GM12878 (cell line): ENCODE results near the gene OGFR.

Source experiments
- CTCF ChIP-seq, 3 experiments: IDR thresholded peaks in 2 of 3; conservative IDR thresholded peaks in 1 of 3; 2 replicates each; pipeline ENCODE4 v1.5.1; 2011; ENCODE audit warnings: low read depth in 3 of 3, low read length in 3 of 3, mild to moderate bottlenecking in 3 of 3, control low read depth in 2 of 3, moderate library complexity in 2 of 3, inconsistent platforms in 1 of 3, mixed read lengths in 1 of 3; ENCODE audit not compliant: control insufficient read depth in 2 of 3, insufficient read depth in 1 of 3; ENCODE audit errors: extremely low read depth in 1 of 3
- POLR2A ChIP-seq: IDR thresholded peaks from 2 replicates; pipeline ENCODE4 v1.6.1; 2011; ENCODE audit warnings: low read depth, mild to moderate bottlenecking, low read length
- TAF1 ChIP-seq: IDR thresholded peaks from 2 replicates; pipeline ENCODE4 v1.6.1; 2011; ENCODE audit warnings: mild to moderate bottlenecking, low read depth, low read length, borderline replicate concordance

GRCh38 chr20:62764156-62764935 is 40.3 kb upstream of the OGFR start:
- TF ChIP-seq CTCF (IDR thresholded peaks at IDR 0.05 in 2 of 3, conservative IDR thresholded peaks at IDR 0.05 in 1 of 3; ENCODE audit: control insufficient read depth in 2 of 3, extremely low read depth in 1 of 3, insufficient read depth in 1 of 3, low read depth in 3 of 3, low read length in 3 of 3) (no peak), TAF1 (no peak), POLR2A (no peak)
